K562 (cell line): ENCODE results near the gene BAK1. TPM values are rescaled to one million over a fixed set of nuclear protein-coding genes. Genes with fewer than 3 reads are reported as not detected.

Source experiments
- FOXJ2 ChIP-seq: fragments of 200-800 bp; sonication (Bioruptor generic); IDR thresholded peaks from 2 replicates; pipeline ENCODE4 v1.6.1; 2016; ENCODE audit warnings: missing genetic modification characterization, missing compliant biosample characterization
- KLF1 ChIP-seq: fragments of 450-650 bp; IDR thresholded peaks from 2 replicates; pipeline ENCODE4 v1.6.1; 2016; ENCODE audit warnings: missing genetic modification characterization, missing compliant biosample characterization
- NFIC ChIP-seq: fragments of 450-650 bp; IDR thresholded peaks from 2 replicates; pipeline ENCODE4 v1.6.1; 2017; ENCODE audit warnings: mild to moderate bottlenecking, inconsistent platforms
- NR2C1 ChIP-seq, 2 experiments: fragments of 450-650 bp; IDR thresholded peaks; 2 replicates each; pipeline ENCODE4 v1.6.1; 2017; ENCODE audit warnings: mild to moderate bottlenecking in 2 of 2, antibody characterized with exemption in 1 of 2, inconsistent platforms in 1 of 2, missing compliant biosample characterization in 1 of 2, missing genetic modification characterization in 1 of 2
- PCBP2 ChIP-seq: fragments of 200-400 bp; formaldehyde crosslinking; IDR thresholded peaks from 2 replicates; pipeline ENCODE4 v1.6.1; 2018; ENCODE audit warnings: low read length, low read depth, mild to moderate bottlenecking, moderate library complexity; ENCODE audit not compliant: poor library complexity, severe bottlenecking
- POLR2A ChIP-seq: fragments of 450-650 bp; conservative IDR thresholded peaks from 2 replicates; pipeline ENCODE4 v1.6.1; 2016
- RBFOX2 ChIP-seq: fragments of 200-400 bp; formaldehyde crosslinking; IDR thresholded peaks from 2 replicates; pipeline ENCODE4 v1.6.1; 2017; ENCODE audit warnings: low read depth, mild to moderate bottlenecking, low read length, moderate library complexity
- SMARCC2 ChIP-seq: fragments of 450-650 bp; IDR thresholded peaks from 2 replicates; pipeline ENCODE4 v1.6.1; 2017; ENCODE audit warnings: antibody characterized with exemption, moderate library complexity, mild to moderate bottlenecking, low read depth
- TEAD1 ChIP-seq, 2 experiments: fragments of 450-650 bp in 1 of 2; sonication (generic) in 1 of 2; formaldehyde crosslinking; IDR thresholded peaks; 2 replicates each; pipeline versions ENCODE4 v1.4.0 to v1.8.0; 2020 to 2022; ENCODE audit warnings: mild to moderate bottlenecking in 2 of 2, missing genetic modification reagents in 1 of 2
- UBTF ChIP-seq, 2 experiments: IDR thresholded peaks; 2 replicates each; pipeline ENCODE4 v1.6.1; 2012; ENCODE audit warnings: improper control_type of control experiment in 2 of 2, low read depth in 2 of 2, low read length in 2 of 2, borderline replicate concordance in 1 of 2
- ZC3H4 ChIP-seq: sonication (generic); formaldehyde crosslinking; IDR thresholded peaks from 2 replicates; pipeline ENCODE4 v1.9.0; 2021; ENCODE audit warnings: missing genetic modification reagents, borderline replicate concordance
- ZNF280B ChIP-seq: fragments of 250-450 bp; sonication (Bioruptor Pico); IDR thresholded peaks from 2 replicates; pipeline ENCODE4 v1.5.1; 2021; ENCODE audit warnings: mild to moderate bottlenecking
- ZNF551 ChIP-seq: fragments of 250-450 bp; sonication (Bioruptor Pico); IDR thresholded peaks from 2 replicates; pipeline ENCODE4 v1.5.0; 2021; ENCODE audit warnings: mild to moderate bottlenecking, moderate library complexity
- ZNF766 ChIP-seq: fragments of 200-800 bp; sonication (Bioruptor generic); conservative IDR thresholded peaks from 2 replicates; pipeline ENCODE4 v1.6.1; 2016; ENCODE audit warnings: missing genetic modification characterization, missing compliant biosample characterization
- ZNF77 ChIP-seq: fragments of 250-450 bp; sonication (Bioruptor Pico); IDR thresholded peaks from 2 replicates; pipeline ENCODE4 v1.5.0; 2020
- polyA plus RNA-seq, 8 experiments: library from polyadenylated mRNA; depleted of rRNA in 4 of 8; stranded (reverse) in 5 of 8; unstranded in 3 of 8; fragments of >200 nt; fragmentation: Nextera tagmentation in 2 of 8; fragmentation: Illumina TruSeq in 1 of 8; extraction: Ambion mirVana in 2 of 8; extraction: Trizol in 1 of 8; gene quantifications; 2 replicates each; pipeline versions ENCODE4 v1.2.1 to v1.2.3, GENCODE V29; 2011 to 2014; ENCODE audit warnings: inconsistent platforms in 1 of 8, missing spikeins in 1 of 8
- total RNA-seq, 7 experiments: library from RNA; depleted of rRNA in 6 of 7; stranded (reverse); fragments of >200 nt in 6 of 7; fragmentation: Illumina TruSeq in 2 of 7; extraction: Trizol in 2 of 7; gene quantifications; 2 replicates each; pipeline versions ENCODE4 v1.2.1 to v1.2.3, GENCODE V29; 2011 to 2021; ENCODE audit warnings: low replicate concordance in 1 of 7
- TF ChIP-seq, protein P1 (sequence below): sonication (generic); formaldehyde crosslinking; IDR thresholded peaks from 2 replicates; pipeline ENCODE4 v1.8.1; 2023; ENCODE audit warnings: mild to moderate bottlenecking, missing genetic modification reagents
- TF ChIP-seq, protein P2 (sequence below): fragments of 150-350 bp; conservative IDR thresholded peaks from 2 replicates; pipeline ENCODE4 v1.6.1; 2014; ENCODE audit warnings: low read length

BAK1 gene
- total and polyA plus RNA-seq, 9 of the 15 experiments (the other 6 are each of a cell fraction or from before 2014, with no cell fraction given), result 5.4 to 30.7 (median 18.9) TPM

DNA sequence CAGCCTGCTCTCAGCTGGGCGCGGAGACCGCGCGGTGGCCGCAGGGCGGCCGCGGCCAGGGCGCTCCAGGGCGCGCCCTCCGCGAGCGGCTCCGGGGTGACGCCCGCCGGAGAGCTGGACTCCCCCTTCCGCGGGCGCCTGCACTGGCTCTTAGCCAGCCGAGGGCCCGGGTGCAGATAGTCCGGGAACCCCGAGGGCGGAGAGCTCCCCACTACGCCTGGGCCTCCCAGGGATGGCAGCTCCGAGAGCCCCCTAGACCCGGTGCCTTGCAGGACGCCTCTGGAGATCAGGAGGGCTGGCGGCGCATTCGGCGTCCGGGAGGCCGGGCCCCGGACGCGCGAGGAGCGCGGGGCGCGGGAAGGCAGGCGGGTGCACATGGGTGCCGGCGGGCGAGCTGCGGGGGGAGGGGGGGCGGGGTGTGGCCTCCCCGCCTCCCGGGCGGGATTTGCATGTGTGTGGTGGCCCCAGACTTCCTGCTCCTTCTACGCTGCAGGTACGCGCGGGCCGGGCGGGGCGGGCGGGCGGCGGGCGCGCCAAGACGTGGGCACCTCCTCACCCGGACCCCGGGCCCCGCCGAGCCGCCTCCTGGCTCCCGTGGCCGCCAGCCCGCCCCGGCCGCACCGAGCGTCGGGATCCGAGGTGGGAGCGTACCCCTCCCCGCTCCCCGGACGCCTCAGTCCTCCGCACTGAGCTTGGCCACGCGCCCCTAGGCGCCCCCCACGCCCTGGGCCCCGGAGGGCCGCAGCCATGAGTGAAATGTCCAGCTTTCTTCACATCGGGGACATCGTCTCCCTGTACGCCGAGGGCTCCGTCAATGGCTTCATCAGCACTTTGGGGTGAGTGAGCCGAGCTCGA, 41.0 kb upstream of the BAK1 start, which contains the start of gene ITPR3 (continued):
- TF ChIP-seq, protein P1, sequence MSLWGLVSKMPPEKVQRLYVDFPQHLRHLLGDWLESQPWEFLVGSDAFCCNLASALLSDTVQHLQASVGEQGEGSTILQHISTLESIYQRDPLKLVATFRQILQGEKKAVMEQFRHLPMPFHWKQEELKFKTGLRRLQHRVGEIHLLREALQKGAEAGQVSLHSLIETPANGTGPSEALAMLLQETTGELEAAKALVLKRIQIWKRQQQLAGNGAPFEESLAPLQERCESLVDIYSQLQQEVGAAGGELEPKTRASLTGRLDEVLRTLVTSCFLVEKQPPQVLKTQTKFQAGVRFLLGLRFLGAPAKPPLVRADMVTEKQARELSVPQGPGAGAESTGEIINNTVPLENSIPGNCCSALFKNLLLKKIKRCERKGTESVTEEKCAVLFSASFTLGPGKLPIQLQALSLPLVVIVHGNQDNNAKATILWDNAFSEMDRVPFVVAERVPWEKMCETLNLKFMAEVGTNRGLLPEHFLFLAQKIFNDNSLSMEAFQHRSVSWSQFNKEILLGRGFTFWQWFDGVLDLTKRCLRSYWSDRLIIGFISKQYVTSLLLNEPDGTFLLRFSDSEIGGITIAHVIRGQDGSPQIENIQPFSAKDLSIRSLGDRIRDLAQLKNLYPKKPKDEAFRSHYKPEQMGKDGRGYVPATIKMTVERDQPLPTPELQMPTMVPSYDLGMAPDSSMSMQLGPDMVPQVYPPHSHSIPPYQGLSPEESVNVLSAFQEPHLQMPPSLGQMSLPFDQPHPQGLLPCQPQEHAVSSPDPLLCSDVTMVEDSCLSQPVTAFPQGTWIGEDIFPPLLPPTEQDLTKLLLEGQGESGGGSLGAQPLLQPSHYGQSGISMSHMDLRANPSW (CRISPR knock-in tag), result 0 out of 2 replicates have a peak, but pooled peaks have one; percentile 58
- TF ChIP-seq ZC3H4 (no peak), ZNF280B (no peak), SMARCC2 (no peak), NFIC (peak; percentile 94), NR2C1 (IDR thresholded peaks at IDR 0.05) (no peak), NR2C1 (tag; IDR thresholded peaks at IDR 0.05) (no peak), UBTF (IDR thresholded peaks at IDR 0.05; ENCODE audit: borderline replicate concordance in 1 of 2, low read depth in 2 of 2, low read length in 2 of 2) (peak; percentile 18 to 26; a peak in 2 of 4 replicates), PCBP2 (no peak), POLR2A (peak; percentile 58), FOXJ2 (tag) (no peak), KLF1 (tag) (no peak), RBFOX2 (peak; percentile 71), TEAD1 (CRISPR knock-in tag; IDR thresholded peaks at IDR 0.05) (peak in 1 of 2 experiments; percentile 75; a peak in 1 of 4 replicates), ZNF551 (CRISPR knock-in tag) (no peak), ZNF766 (CRISPR knock-in tag) (no peak), ZNF77 (CRISPR knock-in tag) (no peak)
- TF ChIP-seq, protein P2, sequence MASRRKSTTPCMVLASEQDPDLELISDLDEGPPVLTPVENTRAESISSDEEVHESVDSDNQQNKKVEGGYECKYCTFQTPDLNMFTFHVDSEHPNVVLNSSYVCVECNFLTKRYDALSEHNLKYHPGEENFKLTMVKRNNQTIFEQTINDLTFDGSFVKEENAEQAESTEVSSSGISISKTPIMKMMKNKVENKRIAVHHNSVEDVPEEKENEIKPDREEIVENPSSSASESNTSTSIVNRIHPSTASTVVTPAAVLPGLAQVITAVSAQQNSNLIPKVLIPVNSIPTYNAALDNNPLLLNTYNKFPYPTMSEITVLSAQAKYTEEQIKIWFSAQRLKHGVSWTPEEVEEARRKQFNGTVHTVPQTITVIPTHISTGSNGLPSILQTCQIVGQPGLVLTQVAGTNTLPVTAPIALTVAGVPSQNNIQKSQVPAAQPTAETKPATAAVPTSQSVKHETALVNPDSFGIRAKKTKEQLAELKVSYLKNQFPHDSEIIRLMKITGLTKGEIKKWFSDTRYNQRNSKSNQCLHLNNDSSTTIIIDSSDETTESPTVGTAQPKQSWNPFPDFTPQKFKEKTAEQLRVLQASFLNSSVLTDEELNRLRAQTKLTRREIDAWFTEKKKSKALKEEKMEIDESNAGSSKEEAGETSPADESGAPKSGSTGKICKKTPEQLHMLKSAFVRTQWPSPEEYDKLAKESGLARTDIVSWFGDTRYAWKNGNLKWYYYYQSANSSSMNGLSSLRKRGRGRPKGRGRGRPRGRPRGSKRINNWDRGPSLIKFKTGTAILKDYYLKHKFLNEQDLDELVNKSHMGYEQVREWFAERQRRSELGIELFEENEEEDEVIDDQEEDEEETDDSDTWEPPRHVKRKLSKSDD, result no peak
